HCT116 (cell line): ENCODE measurements around the gene TLX3. TPM values are rescaled to one million over a fixed set of nuclear protein-coding genes. Genes with fewer than 3 reads are reported as not detected.

Experiments used
- ATAC-seq: fragments of 200-7000 bp; cut with Tn5 transposase; 2 replicates; pipeline ENCODE4 v1.9.1; 2020; ENCODE audit warnings: mild to moderate bottlenecking, moderate library complexity
- BruUV-seq: library from RNA; stranded (reverse); fragments of 400-500 nt; replicated peaks from 2 replicates; lab custom pipeline; 2021; lab: Mats Ljungman, UMichigan
- CTCF ChIA-PET: fragments of 300-600 bp; sonication (Branson Sonifier 250); formaldehyde crosslinking; loops from one replicate; lab custom pipeline; 2021; ENCODE audit warnings: antibody characterized with exemption; lab: Charles Lee
- POLR2A ChIA-PET: fragments of 300-600, 350-600 bp; sonication (Branson Sonifier 250); formaldehyde crosslinking; loops from one replicate; lab custom pipeline; 2021; ENCODE audit warnings: antibody characterized with exemption; lab: Charles Lee
- RAD21 ChIA-PET, 2 experiments: fragments of 300-600 bp; sonication (Branson Sonifier 250); formaldehyde crosslinking; loops; one replicate each; lab custom pipeline; 2023; ENCODE audit warnings: low total read pairs in 2 of 2; ENCODE audit not compliant: uncharacterized antibody in 2 of 2, unreplicated experiment in 2 of 2, low non-redundant PET in 1 of 2; lab: Charles Lee
- DNase-seq: peaks from one replicate; pipeline ENCODE4 v3.0.0-alpha.2; 2010; ENCODE audit warnings: low read depth, low spot score
- H2AFZ ChIP-seq: fragments of 200-600 bp; shearing (Covaris generic), sonication (generic); 2 replicates; pipeline ENCODE4 v1.6.1; 2017; ENCODE audit warnings: low read depth, mixed run types, mixed read lengths, antibody characterized with exemption, low read length; ENCODE audit not compliant: poor library complexity, severe bottlenecking
- H3K27ac ChIP-seq: 2 replicates; pipeline ENCODE4 v1.5.1; 2012; ENCODE audit warnings: low read depth, low read length
- H3K27me3 ChIP-seq: fragments of 200-600 bp; sonication (generic); 2 replicates; pipeline ENCODE4 v1.6.1; 2016; ENCODE audit warnings: mixed run types, low read length, mixed read lengths; ENCODE audit not compliant: insufficient read depth
- H3K36me3 ChIP-seq, 2 experiments: fragments of 200-500 bp in 1 of 2; fragments of 200-600 bp in 1 of 2; sonication (Bioruptor generic) in 1 of 2; sonication (generic) in 1 of 2; 2 replicates each; pipeline versions ENCODE4 v1.5.1 to v1.6.1; 2014 to 2016; ENCODE audit warnings: low read length in 2 of 2, inconsistent platforms in 1 of 2, mixed read lengths in 1 of 2, mixed run types in 1 of 2; ENCODE audit not compliant: insufficient read depth in 2 of 2, control insufficient read depth in 1 of 2
- H3K4me1 ChIP-seq, 2 experiments: fragments of 200-600 bp in 1 of 2; sonication (generic) in 1 of 2; 2 replicates each; pipeline versions ENCODE4 v1.5.1 to v1.6.1; 2012 to 2017; ENCODE audit warnings: low read length in 2 of 2, inconsistent platforms in 1 of 2, mild to moderate bottlenecking in 1 of 2, mixed read lengths in 1 of 2, mixed run types in 1 of 2, moderate library complexity in 1 of 2; ENCODE audit not compliant: insufficient read depth in 2 of 2, control insufficient read depth in 1 of 2
- H3K4me2 ChIP-seq: fragments of 200-600 bp; sonication (generic); 2 replicates; pipeline ENCODE4 v1.6.1; 2017; ENCODE audit warnings: mixed run types, low read length, mixed read lengths
- H3K4me3 ChIP-seq, 2 experiments: fragments of 200-600 bp in 1 of 2; sonication (generic) in 1 of 2; replicated peaks in 1 of 2; 2 replicates each; pipeline ENCODE4 v1.5.1; 2011 to 2016; ENCODE audit warnings: low read length in 2 of 2, control low read depth in 1 of 2, low read depth in 1 of 2, mild to moderate bottlenecking in 1 of 2, mixed read lengths in 1 of 2, mixed run types in 1 of 2
- H3K79me2 ChIP-seq: fragments of 200-600 bp; sonication (generic); 2 replicates; pipeline ENCODE4 v1.6.1; 2017; ENCODE audit warnings: mild to moderate bottlenecking, mixed run types, low read length, moderate library complexity, mixed read lengths; ENCODE audit not compliant: insufficient read depth
- H3K9ac ChIP-seq: fragments of 200-600 bp; sonication (generic); 2 replicates; pipeline ENCODE4 v1.6.1; 2016; ENCODE audit warnings: low read length, mixed read lengths
- H3K9me2 ChIP-seq: fragments of 200-600 bp; sonication (generic), shearing (Covaris generic); 2 replicates; pipeline ENCODE4 v1.6.1; 2017; ENCODE audit warnings: mixed run types, mild to moderate bottlenecking, moderate library complexity; ENCODE audit not compliant: insufficient read depth
- H3K9me3 ChIP-seq, 2 experiments: fragments of 200-500 bp in 1 of 2; fragments of 200-600 bp in 1 of 2; sonication (Bioruptor generic) in 1 of 2; sonication (generic) in 1 of 2; 2 replicates each; pipeline ENCODE4 v1.6.1; 2014 to 2017; ENCODE audit warnings: low read length in 2 of 2, mixed read lengths in 2 of 2, inconsistent platforms in 1 of 2, low read depth in 1 of 2, mild to moderate bottlenecking in 1 of 2, mixed run types in 1 of 2, moderate library complexity in 1 of 2; ENCODE audit not compliant: control insufficient read depth in 1 of 2, insufficient read depth in 1 of 2
- H4K20me1 ChIP-seq: fragments of 200-600 bp; sonication (generic), shearing (Covaris generic); 2 replicates; pipeline ENCODE4 v1.6.1; 2017; ENCODE audit warnings: mixed run types, mild to moderate bottlenecking, moderate library complexity; ENCODE audit not compliant: insufficient read depth
- CBX3 ChIP-seq: IDR thresholded peaks from 2 replicates; pipeline ENCODE4 v1.6.1; 2012; ENCODE audit warnings: low read depth
- EZH2 ChIP-seq: fragments of 200-600 bp; sonication (generic); IDR thresholded peaks from 2 replicates; pipeline ENCODE4 v1.6.1; 2017; ENCODE audit warnings: antibody characterized with exemption, mixed run types
- EZH2phosphoT487 ChIP-seq: fragments of 200-600 bp; IDR thresholded peaks from 2 replicates; pipeline ENCODE4 v1.6.1; 2018; ENCODE audit warnings: antibody characterized with exemption, borderline replicate concordance
- RAD21 ChIP-seq: IDR thresholded peaks from 2 replicates; pipeline ENCODE4 v1.6.1; 2012; ENCODE audit warnings: low read depth, mild to moderate bottlenecking
- SRF ChIP-seq: IDR thresholded peaks from 2 replicates; pipeline ENCODE4 v1.6.1; 2012; ENCODE audit warnings: low read depth
- intact Hi-C: fragments of 100-400 bp; cut with micrococcal nuclease; formaldehyde crosslinking; loops from 2 replicates; pipeline ENCODE4 v1.10.0; 2022
- total RNA-seq: library from RNA; stranded (reverse); gene quantifications from one replicate; pipeline ENCODE4 v1.2.1, GENCODE V29; 2021; ENCODE audit not compliant: unreplicated experiment
- TF ChIP-seq, protein P1 (sequence below), 3 experiments: fragments of 200-600 bp in 1 of 3; sonication (generic) in 1 of 3; IDR thresholded peaks in 2 of 3; conservative IDR thresholded peaks in 1 of 3; 2 replicates each; pipeline ENCODE4 v1.5.1; 2012 to 2017; ENCODE audit warnings: low read depth in 2 of 3, low read length in 2 of 3, antibody characterized with exemption in 1 of 3, borderline replicate concordance in 1 of 3, control low read depth in 1 of 3, mild to moderate bottlenecking in 1 of 3, mixed read lengths in 1 of 3, mixed run types in 1 of 3, moderate library complexity in 1 of 3; ENCODE audit not compliant: insufficient read depth in 1 of 3

TLX3 gene
- total RNA-seq, 1 experiment from 2014 or later = 4.6 TPM

DNA sequence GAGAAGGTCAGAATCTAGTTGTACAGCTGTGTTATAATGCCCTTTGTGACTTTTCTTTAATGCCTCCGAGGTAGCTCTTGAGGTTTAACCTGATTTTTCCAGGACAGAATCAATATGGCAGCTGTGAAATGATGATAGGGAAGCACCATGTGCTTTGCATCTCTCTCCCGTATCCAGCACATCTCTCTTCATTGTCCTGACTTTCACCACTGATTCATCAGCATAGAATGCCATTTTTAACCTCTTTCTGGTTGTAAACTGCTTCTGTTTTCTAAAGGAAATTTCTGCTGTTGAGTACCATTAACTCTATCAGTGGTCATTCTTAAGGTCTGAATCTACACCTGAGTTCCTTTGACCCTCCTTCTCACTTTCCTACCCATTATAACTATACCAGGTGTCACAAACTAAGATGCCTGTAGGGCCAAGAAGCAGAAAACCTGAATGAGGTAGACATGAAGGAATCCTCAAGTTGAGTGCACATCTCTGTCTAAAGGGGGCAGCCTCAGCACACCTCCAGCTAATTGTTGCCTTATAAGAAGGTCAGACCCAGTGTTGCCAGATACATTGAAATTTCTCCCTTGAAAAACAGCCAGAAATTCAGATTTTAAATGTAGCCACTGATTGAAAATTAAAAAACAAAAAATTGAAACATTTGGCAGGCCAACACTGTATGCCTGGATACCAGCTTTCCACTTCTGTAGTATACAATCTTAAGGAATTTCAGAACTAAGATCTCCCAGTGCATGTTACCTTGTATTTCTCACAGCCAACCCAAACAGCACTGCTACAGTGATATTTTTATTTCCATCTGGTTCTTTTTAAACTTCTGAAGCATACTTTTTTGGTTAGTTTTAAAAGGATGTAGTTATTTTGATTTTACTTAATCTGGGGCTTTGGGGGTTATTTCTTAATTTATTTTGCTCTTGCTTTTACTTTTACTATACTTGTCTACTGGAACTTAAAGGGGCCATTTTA is 35.8 kb upstream of the TLX3 start:
- H3K4me2 ChIP-seq = no peak overlapping the region
- no peak overlapping the region for H2AFZ ChIP-seq
- no peaks in the 10 kb centered on the region for H3K79me2 ChIP-seq
- H3K4me1 ChIP-seq = no peaks in the 10 kb centered on the region
- H3K4me3 ChIP-seq = no peak overlapping the region
- ATAC-seq (peak; percentile 97), DNase-seq (peak; percentile 44)
- no peaks in the 10 kb centered on the region for H3K9me3 ChIP-seq
- no peaks in the 10 kb centered on the region for H3K27me3 ChIP-seq
- CTCF ChIA-PET = interaction anchor here (0.8 to 2.4 kb wide), 6 partner anchors 9 to 68 kb away, joined by 3 to 22 read pairs (median 7); partner anchors contain the start of gene TLX3
- H4K20me1 ChIP-seq = no peaks in the 10 kb centered on the region
- H3K27ac ChIP-seq = no peak overlapping the region
- no TSS peak for BruUV-seq
- H3K9ac ChIP-seq = no peak overlapping the region
- intact Hi-C loops = loop anchor here (1.0 kb wide), 2 partner anchors 64 to 68 kb away; no protein-coding TSS in a partner anchor
- RAD21 ChIA-PET = interaction anchor here in 1 of 2 experiments (1.3 kb wide), 1 partner anchor 69 kb away, joined by 6 read pairs; no protein-coding TSS in a partner anchor
- H3K36me3 ChIP-seq = no peaks in the 10 kb centered on the region
- no peak for TF ChIP-seq EZH2
- peak; percentile 75 for TF ChIP-seq RAD21
- 0 out of 2 replicates have a peak, but pooled peaks have one; percentile 34 for TF ChIP-seq CBX3
- TF ChIP-seq SRF = no peak
- TF ChIP-seq EZH2phosphoT487 = no peak
- TF ChIP-seq, protein P1, sequence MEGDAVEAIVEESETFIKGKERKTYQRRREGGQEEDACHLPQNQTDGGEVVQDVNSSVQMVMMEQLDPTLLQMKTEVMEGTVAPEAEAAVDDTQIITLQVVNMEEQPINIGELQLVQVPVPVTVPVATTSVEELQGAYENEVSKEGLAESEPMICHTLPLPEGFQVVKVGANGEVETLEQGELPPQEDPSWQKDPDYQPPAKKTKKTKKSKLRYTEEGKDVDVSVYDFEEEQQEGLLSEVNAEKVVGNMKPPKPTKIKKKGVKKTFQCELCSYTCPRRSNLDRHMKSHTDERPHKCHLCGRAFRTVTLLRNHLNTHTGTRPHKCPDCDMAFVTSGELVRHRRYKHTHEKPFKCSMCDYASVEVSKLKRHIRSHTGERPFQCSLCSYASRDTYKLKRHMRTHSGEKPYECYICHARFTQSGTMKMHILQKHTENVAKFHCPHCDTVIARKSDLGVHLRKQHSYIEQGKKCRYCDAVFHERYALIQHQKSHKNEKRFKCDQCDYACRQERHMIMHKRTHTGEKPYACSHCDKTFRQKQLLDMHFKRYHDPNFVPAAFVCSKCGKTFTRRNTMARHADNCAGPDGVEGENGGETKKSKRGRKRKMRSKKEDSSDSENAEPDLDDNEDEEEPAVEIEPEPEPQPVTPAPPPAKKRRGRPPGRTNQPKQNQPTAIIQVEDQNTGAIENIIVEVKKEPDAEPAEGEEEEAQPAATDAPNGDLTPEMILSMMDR (IDR thresholded peaks at IDR 0.05 in 2 of 3, conservative IDR thresholded peaks at IDR 0.05 in 1 of 3; ENCODE audit: borderline replicate concordance in 1 of 3, insufficient read depth in 1 of 3, low read depth in 2 of 3, low read length in 2 of 3) = peak; percentile 61 to 63 (median 63)
- no peaks in the 10 kb centered on the region for H3K9me2 ChIP-seq
- POLR2A ChIA-PET = no interaction called here
